Rectal smooth muscle tissue (tissue), 1 donor: Measurements from ENCODE around the gene TMSB10.
"Not testable (repeated sequence)": the region's sequence is repeated elsewhere in the genome, so short reads cannot be mapped to it uniquely, and the experiment has no call there.

Source experiments
- H3K27ac ChIP-seq: one replicate; pipeline ENCODE4 v1.7.0; 2013; ENCODE audit warnings: low read depth, low read length, inconsistent platforms
- H3K27me3 ChIP-seq: one replicate; pipeline ENCODE4 v1.7.0; 2013; ENCODE audit warnings: low read length; ENCODE audit not compliant: control insufficient read depth, insufficient read depth
- H3K36me3 ChIP-seq: one replicate; pipeline ENCODE4 v1.7.0; 2013; ENCODE audit warnings: low read length; ENCODE audit not compliant: control insufficient read depth, insufficient read depth
- H3K4me1 ChIP-seq: one replicate; pipeline ENCODE4 v1.7.0; 2013; ENCODE audit warnings: low read length; ENCODE audit not compliant: control insufficient read depth, insufficient read depth
- H3K4me3 ChIP-seq: one replicate; pipeline ENCODE4 v1.7.0; 2013; ENCODE audit warnings: low read length
- H3K9ac ChIP-seq: one replicate; pipeline ENCODE4 v1.7.0; 2013; ENCODE audit warnings: low read length

TMSB10 gene

DNA sequence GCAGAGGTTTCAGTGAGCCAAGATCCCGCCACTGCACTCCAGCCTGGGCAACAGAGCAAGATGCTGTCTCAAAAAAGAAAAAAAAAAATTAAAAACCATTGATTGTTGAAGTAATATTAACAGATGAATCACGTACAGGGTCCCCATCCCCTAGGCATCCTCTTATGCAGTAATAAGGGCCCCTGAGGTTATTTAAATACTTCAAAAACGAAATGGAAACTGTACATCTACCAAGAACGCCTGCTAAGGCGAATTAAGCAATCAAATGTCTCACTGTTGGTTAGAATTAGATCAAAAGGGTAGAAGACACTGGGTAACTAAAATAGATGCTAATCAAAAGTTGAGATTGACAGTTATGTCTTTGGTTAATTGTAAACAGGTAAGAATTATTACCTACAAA lies 32.1 kb upstream of the TMSB10 start:
- H3K27ac ChIP-seq: no peak overlapping the region
- H3K36me3 ChIP-seq: no peaks in the 10 kb centered on the region
- H3K27me3 ChIP-seq: no peaks in the 10 kb centered on the region
- no peaks in the 10 kb centered on the region for H3K4me1 ChIP-seq
- H3K4me3 ChIP-seq: no peak overlapping the region
- no peak overlapping the region for H3K9ac ChIP-seq

DNA sequence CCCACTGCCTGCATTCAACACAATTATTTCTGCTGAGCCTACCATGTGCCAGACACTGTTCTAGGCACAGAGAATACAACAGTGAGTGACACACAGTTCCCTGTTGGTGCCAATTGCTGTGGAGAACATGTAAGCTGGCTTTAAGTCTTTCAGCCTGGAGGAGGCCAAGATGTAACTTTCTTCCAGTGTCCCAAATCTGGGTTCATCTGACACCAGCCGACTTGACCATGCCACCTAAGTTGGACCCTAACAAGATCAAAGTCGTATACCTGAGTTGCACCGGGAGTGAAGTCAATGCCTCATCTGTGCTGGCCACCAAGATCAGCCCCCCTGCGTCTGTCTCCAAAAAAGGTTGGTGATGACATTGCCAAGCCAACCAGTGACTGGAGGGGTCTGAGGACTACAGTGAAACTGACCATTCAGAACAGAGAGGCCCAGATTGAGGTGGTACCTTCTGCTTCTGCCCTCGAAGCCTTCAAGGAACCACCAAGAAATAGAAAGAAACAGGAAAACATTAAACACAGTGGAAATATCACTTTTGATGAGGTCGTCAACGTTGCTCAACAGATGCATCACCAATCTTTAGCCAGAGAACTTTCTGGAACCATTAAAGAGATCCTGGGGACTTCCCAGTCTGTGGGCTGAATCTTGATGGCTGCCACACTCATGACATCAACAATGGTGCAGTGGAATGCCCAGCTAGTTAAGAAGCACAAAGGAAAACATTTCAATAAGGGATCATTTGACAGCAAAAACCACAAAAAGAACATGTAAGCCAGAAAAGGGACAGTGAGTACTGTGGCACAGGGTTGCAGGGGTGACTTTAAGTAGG lies 30.9 kb upstream of the TMSB10 start:
- Histone ChIP-seq H3K27ac (no peak overlapping the region), H3K27me3 (no peaks in the 10 kb centered on the region), H3K4me3 (no peak overlapping the region), H3K4me1 (peaks cover 2% of the 10 kb centered on the region), H3K9ac (no peak overlapping the region), H3K36me3 (no peaks in the 10 kb centered on the region)

DNA sequence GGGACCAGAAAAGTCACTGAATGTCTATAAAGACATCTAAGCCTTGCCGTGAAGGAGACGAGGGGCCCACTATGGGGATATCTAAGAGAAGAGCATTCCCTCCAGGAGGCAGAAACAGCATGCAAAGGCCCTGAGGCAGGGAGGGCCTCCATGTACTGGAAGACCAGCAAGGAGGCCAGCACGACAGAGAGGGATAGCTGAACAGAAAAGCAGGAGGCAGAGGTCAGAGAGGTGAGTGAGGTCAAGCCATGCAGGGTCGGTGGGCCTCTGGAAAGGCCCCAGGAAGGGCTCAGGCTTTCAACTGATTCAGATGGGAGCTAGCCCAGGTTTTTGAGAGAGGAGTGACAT lies 30.3 kb upstream of the TMSB10 start:
- Histone ChIP-seq H3K27me3 (no peaks in the 10 kb centered on the region), H3K4me1 (peaks cover 2% of the 10 kb centered on the region), H3K4me3 (no peak overlapping the region), H3K27ac (no peak overlapping the region), H3K9ac (no peak overlapping the region), H3K36me3 (no peaks in the 10 kb centered on the region)

GRCh38 chr2:84875619-84876018 lies 29.8 kb upstream of the TMSB10 start:
- H3K27ac ChIP-seq, H3K36me3 ChIP-seq, H3K4me3 ChIP-seq, H3K4me1 ChIP-seq, H3K27me3 ChIP-seq, H3K9ac ChIP-seq: not testable (repeated sequence)

DNA sequence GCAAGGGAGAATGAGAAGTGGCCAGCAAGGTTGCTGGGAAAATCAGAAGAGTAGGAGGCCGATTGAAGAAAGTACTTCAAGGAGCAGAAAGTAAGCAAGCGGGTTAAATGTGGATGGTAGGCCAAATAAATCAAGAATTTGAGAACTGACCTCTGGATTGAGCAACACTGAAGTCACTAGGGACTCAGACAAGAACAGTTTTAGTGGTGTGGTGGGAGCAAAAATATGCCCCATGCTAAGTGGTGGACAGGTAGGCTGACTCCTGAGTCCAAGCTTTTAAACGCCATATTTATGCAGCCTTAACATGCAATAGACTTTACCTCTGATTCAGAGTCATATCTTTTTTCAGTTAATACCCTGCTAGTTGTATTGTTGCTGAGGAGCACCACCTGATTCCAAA lies 29.1 kb upstream of the TMSB10 start:
- Histone ChIP-seq H3K36me3 (no peaks in the 10 kb centered on the region), H3K9ac (no peak overlapping the region), H3K4me3 (no peak overlapping the region), H3K27ac (no peak overlapping the region), H3K4me1 (peaks cover 6% of the 10 kb centered on the region), H3K27me3 (peaks cover 5% of the 10 kb centered on the region)

- Histone ChIP-seq H3K27me3 (peaks cover 8% of the 10 kb centered on the region), H3K4me1 (peaks cover 9% of the 10 kb centered on the region), H3K4me3 (no peak overlapping the region), H3K27ac (no peak overlapping the region), H3K9ac (no peak overlapping the region), H3K36me3 (no peaks in the 10 kb centered on the region)
Observed at GRCh38 chr2:84878459-84878858, 27.0 kb upstream of the TMSB10 start.

GRCh38 chr2:84878896-84879583 lies 26.4 kb upstream of the TMSB10 start:
- H3K27me3 ChIP-seq: peaks cover 8% of the 10 kb centered on the region
- no peak overlapping the region for H3K9ac ChIP-seq
- H3K36me3 ChIP-seq: no peaks in the 10 kb centered on the region
- H3K4me1 ChIP-seq: peaks cover 9% of the 10 kb centered on the region
- H3K27ac ChIP-seq: no peak overlapping the region
- peak overlapping the region; percentile 66 for H3K4me3 ChIP-seq

DNA sequence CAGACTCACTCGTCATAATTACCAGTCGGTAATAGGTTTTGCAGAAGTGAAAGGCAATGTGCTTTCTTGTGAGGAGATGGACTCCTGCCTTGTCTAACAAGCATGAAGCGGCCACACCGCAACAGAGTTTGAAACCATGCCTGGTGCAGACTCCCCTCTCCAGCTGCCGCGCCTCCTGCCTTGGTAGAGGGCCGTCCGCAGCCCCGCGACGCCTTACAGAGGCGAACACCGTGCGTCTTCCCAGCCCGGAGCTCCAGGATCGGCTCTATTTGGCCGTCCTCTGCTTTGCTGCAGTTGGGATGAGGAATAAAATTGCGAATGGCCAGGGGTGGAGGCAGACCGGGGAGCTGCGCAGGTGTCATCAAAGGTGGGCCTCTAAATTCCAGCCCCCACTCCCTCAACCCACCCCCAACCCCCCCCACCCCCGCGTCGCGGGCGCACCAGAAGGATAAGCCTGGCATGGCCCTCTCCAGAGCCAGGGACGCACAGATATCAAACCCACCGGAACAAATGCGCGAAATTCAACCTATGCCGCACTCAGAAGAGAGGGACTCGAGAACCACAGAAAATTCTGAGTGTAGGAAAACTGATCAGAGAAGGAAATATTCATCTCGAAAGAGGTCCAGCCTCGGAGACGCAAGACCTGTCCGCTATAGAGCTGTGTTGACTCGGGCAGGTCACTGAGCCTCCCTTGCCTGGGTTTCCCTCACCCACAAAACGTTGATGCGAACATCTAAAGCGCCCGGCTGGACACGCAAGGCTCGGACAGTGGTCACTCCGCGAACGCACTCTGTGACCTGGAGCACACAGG lies 25.7 kb upstream of the TMSB10 start:
- Histone ChIP-seq H3K4me1 (peaks cover 9% of the 10 kb centered on the region), H3K36me3 (no peaks in the 10 kb centered on the region), H3K27ac (no peak overlapping the region), H3K9ac (peak overlapping the region; percentile 0), H3K4me3 (peak overlapping the region; percentile 78), H3K27me3 (peaks cover 8% of the 10 kb centered on the region)

DNA sequence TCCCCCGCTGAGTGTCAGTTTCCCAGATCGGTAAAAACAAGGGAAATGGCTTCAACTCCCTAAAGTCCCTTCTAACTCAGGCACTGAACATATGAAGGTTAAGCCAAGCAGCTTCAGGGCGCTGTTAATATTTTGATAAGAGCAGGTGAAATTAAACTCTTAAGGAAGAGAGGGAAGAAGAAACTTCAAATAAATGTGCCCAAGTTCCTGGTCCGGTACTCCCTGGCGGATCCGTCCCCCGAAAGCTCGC lies 25.1 kb upstream of the TMSB10 start:
- no peaks in the 10 kb centered on the region for H3K36me3 ChIP-seq
- peak overlapping the region; percentile 0 for H3K9ac ChIP-seq
- H3K27ac ChIP-seq: no peak overlapping the region
- peak overlapping the region; percentile 78 for H3K4me3 ChIP-seq
- H3K27me3 ChIP-seq: peaks cover 8% of the 10 kb centered on the region
- H3K4me1 ChIP-seq: peaks cover 9% of the 10 kb centered on the region

- peak within 1 kb of the TSS; percentile 0 for H3K9ac ChIP-seq
Observed at GRCh38 chr2:84880645-84881521, 24.6 kb upstream of the TMSB10 start, which contains the start of gene TRABD2A. Gene TRABD2A, minus strand, starts transcription at chr2:84881084. Its CDS starts 45 bp downstream, at chr2:84881039.

GRCh38 chr2:84881581-84882413 lies 23.7 kb upstream of the TMSB10 start:
- no peak overlapping the region for H3K27ac ChIP-seq
- no peaks in the 10 kb centered on the region for H3K36me3 ChIP-seq
- H3K27me3 ChIP-seq: peaks cover 8% of the 10 kb centered on the region
- no peak overlapping the region for H3K9ac ChIP-seq
- peaks cover 9% of the 10 kb centered on the region for H3K4me1 ChIP-seq
- H3K4me3 ChIP-seq: peak overlapping the region; percentile 78

More at GRCh38 chr2:84880645-84881521, 24.6 kb upstream of the TMSB10 start, which contains the start of gene TRABD2A:
- H3K27ac ChIP-seq: no peak within 1 kb of the TSS
- H3K4me1 ChIP-seq: peaks cover 9% of the 10 kb centered on the region
- peaks cover 8% of the 10 kb centered on the region for H3K27me3 ChIP-seq
- H3K4me3 ChIP-seq: peak within 1 kb of the TSS; percentile 78
- H3K36me3 ChIP-seq: no peaks in the 10 kb centered on the region
